ENCODE results near the gene CDH6. TPM values are rescaled to one million over a fixed set of nuclear protein-coding genes. Genes with fewer than 3 reads are reported as not detected.

Gene CDH6
- total and polyA plus RNA-seq, 2 experiments from 2014 or later = 0.60 to 1.1 TPM

GRCh38 chr5:31237174-31237573 lies 43.7 kb downstream of the CDH6 start:
- Mint-ChIP-seq H3K27ac (no peak overlapping the region), H3K9me3 (no peaks in the 10 kb centered on the region), H3K4me1 (peaks cover 10% of the 10 kb centered on the region; the same call in 2 of the 3 replicates), H3K27me3 (ENCODE audit: insufficient read depth, low read depth, poor library complexity) (no peaks in the 10 kb centered on the region), H3K4me3 (no peak overlapping the region), H3K36me3 (ENCODE audit: low read depth) (no peaks in the 10 kb centered on the region)
- Histone ChIP-seq H4K20me1 (replicated peaks; ENCODE audit: insufficient read depth) (no peaks in the 10 kb centered on the region), H3K27me3 (ENCODE audit: insufficient read depth) (no peaks in the 10 kb centered on the region), H3K27ac (ENCODE audit: low read depth) (no peak overlapping the region), H3K36me3 (ENCODE audit: insufficient read depth) (no peaks in the 10 kb centered on the region), H3K9me2 (ENCODE audit: insufficient read depth) (0 out of 2 replicates have a peak, but pooled peaks cover 3% of the 10 kb centered on the region), H3K4me2 (no peak overlapping the region), H3K4me3 (no peak overlapping the region), H3K4me1 (ENCODE audit: insufficient read depth) (no peaks in the 10 kb centered on the region), H3K79me2 (replicated peaks; ENCODE audit: insufficient read depth) (no peaks in the 10 kb centered on the region), H2AFZ (no peak overlapping the region), H3F3A (replicated peaks; ENCODE audit: low read depth) (no peaks in the 10 kb centered on the region)
- ATAC-seq = peak; percentile 78
- DNase-seq (ENCODE audit: low spot score) = peak; percentile 46
- peak; percentile 41 to 80; a peak in 3 of 4 replicates for TF ChIP-seq CTCF (conservative IDR thresholded peaks at IDR 0.05; ENCODE audit: low read depth in 2 of 2)
- TF ChIP-seq CREB1 (CRISPR knock-in tag; IDR thresholded peaks at IDR 0.05; ENCODE audit: low read depth) = no peak
- TF ChIP-seq ZNF114 (CRISPR knock-in tag; IDR thresholded peaks at IDR 0.05) = no peak

GRCh38 chr5:31238497-31238896 lies 45.0 kb downstream of the CDH6 start:
- no peaks in the 10 kb centered on the region for H3F3A ChIP-seq (replicated peaks; ENCODE audit: low read depth)
- no peaks in the 10 kb centered on the region for H3K79me2 ChIP-seq (replicated peaks; ENCODE audit: insufficient read depth)
- no peaks in the 10 kb centered on the region for H3K27me3 ChIP-seq (ENCODE audit: insufficient read depth)
- ATAC-seq (no peak), DNase-seq (ENCODE audit: low spot score) (no peak)
- 0 out of 2 replicates have a peak, but pooled peaks cover 3% of the 10 kb centered on the region for H3K9me2 ChIP-seq (ENCODE audit: insufficient read depth)
- H3K4me3 ChIP-seq = no peak overlapping the region
- Mint-ChIP-seq H3K27ac (no peak overlapping the region), H3K4me1 (peaks cover 8% of the 10 kb centered on the region; the same call in 2 of the 3 replicates), H3K36me3 (ENCODE audit: low read depth) (no peaks in the 10 kb centered on the region), H3K4me3 (no peak overlapping the region), H3K27me3 (ENCODE audit: insufficient read depth, low read depth, poor library complexity) (no peaks in the 10 kb centered on the region), H3K9me3 (no peaks in the 10 kb centered on the region)
- no peaks in the 10 kb centered on the region for H3K36me3 ChIP-seq (ENCODE audit: insufficient read depth)
- H4K20me1 ChIP-seq (replicated peaks; ENCODE audit: insufficient read depth) = no peaks in the 10 kb centered on the region
- H3K4me1 ChIP-seq (ENCODE audit: insufficient read depth) = no peaks in the 10 kb centered on the region
- H2AFZ ChIP-seq = no peak overlapping the region
- H3K4me2 ChIP-seq = no peak overlapping the region
- H3K27ac ChIP-seq (ENCODE audit: low read depth) = no peak overlapping the region
- TF ChIP-seq STAT1 (IDR thresholded peaks at IDR 0.05; ENCODE audit: unreplicated experiment) = no peak
- TF ChIP-seq CTCF (conservative IDR thresholded peaks at IDR 0.05; ENCODE audit: low read depth in 2 of 2) = no peak
- no peak for TF ChIP-seq ZNF114 (CRISPR knock-in tag; IDR thresholded peaks at IDR 0.05)
- no peak for TF ChIP-seq EZH2 (IDR thresholded peaks at IDR 0.05; ENCODE audit: low read depth, unreplicated experiment)
- no peak for TF ChIP-seq EZH2phosphoT487 (IDR thresholded peaks at IDR 0.05; ENCODE audit: unreplicated experiment)
- TF ChIP-seq JUNB (IDR thresholded peaks at IDR 0.05; ENCODE audit: unreplicated experiment) = no peak
- no peak for TF ChIP-seq ZNF462 (CRISPR knock-in tag; IDR thresholded peaks at IDR 0.05)
